ENCODE measurements around the gene WDR87.

DNA sequence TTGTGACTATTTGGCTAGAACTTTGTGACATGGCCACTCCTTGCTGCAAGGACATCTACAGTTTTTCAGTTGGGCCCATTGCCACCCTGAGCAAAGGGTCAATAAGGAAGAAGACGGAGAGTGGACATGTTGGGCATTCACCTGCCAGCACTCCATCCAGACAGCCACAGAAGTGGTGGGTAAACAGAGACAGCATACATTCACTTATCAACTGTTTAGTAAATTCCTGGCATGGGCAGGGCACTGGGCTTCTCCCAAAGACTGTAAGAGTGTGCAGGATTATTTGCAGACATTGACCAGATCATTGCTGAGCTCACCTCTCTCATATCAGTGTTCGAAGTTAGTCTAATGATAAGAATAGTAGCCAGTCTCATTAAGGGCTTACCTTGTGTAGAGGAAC lies 29.8 kb upstream of the WDR87 start:
- TF ChIP-seq, protein P1, sequence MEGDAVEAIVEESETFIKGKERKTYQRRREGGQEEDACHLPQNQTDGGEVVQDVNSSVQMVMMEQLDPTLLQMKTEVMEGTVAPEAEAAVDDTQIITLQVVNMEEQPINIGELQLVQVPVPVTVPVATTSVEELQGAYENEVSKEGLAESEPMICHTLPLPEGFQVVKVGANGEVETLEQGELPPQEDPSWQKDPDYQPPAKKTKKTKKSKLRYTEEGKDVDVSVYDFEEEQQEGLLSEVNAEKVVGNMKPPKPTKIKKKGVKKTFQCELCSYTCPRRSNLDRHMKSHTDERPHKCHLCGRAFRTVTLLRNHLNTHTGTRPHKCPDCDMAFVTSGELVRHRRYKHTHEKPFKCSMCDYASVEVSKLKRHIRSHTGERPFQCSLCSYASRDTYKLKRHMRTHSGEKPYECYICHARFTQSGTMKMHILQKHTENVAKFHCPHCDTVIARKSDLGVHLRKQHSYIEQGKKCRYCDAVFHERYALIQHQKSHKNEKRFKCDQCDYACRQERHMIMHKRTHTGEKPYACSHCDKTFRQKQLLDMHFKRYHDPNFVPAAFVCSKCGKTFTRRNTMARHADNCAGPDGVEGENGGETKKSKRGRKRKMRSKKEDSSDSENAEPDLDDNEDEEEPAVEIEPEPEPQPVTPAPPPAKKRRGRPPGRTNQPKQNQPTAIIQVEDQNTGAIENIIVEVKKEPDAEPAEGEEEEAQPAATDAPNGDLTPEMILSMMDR (IDR thresholded peaks at IDR 0.05; ENCODE audit: insufficient read depth, low read depth, low read length): no peak
- no peak for TF ChIP-seq EZH2 (IDR thresholded peaks at IDR 0.05; ENCODE audit: insufficient read depth, low read length)

Measured in astrocyte (in vitro differentiated cells and primary cell).